GM11168 (cell line): ENCODE results near the gene CREBL2.
"Not testable (repeated sequence)": the region's sequence is repeated elsewhere in the genome, so short reads cannot be mapped to it uniquely, and the experiment has no call there.

Source experiments
- in situ Hi-C: fragments of 300-500 bp; cut with MboI; formaldehyde crosslinking; loops from one replicate; pipeline ENCODE4 v1.12.0; 2022; ENCODE audit warnings: low sequenced_read_pairs; ENCODE audit not compliant: unreplicated experiment

CREBL2 gene, protein sequence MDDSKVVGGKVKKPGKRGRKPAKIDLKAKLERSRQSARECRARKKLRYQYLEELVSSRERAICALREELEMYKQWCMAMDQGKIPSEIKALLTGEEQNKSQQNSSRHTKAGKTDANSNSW

DNA sequence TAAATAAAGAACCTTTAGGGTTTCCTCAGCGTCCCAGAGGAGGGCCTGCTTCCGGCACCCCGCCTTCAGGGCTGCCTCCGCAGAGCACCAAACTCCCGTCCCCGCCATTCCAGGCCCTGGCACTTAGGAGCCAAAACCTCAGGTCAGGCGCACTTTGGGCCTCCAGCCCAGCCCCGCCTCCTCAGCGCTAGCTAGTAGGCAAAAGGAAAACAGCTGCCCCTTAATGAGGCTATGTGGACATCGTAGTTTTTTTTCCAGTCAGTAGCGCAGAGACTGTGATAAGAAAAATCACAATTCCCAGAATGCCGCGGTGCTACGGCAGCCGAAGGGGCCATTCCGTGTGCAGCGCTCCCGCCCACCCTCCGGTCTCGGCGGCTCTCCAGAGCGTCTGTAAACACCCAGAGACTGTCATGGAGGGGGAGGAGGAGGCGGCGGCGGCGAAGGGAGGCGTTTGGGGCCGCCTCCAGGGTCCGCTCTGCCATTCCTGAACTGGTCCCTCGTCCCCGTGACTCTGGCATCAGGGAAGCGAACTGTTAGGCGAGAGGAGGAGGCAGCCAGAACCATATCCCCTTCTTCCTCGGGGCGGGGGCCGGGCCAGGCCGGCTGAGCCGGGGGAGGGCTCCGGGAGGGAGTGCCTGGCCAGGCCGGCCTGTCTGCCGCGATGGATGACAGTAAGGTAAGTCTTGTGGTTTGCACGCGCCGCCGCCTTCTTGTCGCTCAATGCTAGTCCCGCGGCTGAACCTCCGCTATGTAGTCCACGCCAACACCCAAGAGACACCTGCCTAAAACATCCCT lies at the start of gene CREBL2:
CREBL2 (plus strand) TSS at position 365 of the 795 bp plus-strand sequence; CDS start at position 662, 297 bp downstream.
- in situ Hi-C loops, result no loop called here

DNA sequence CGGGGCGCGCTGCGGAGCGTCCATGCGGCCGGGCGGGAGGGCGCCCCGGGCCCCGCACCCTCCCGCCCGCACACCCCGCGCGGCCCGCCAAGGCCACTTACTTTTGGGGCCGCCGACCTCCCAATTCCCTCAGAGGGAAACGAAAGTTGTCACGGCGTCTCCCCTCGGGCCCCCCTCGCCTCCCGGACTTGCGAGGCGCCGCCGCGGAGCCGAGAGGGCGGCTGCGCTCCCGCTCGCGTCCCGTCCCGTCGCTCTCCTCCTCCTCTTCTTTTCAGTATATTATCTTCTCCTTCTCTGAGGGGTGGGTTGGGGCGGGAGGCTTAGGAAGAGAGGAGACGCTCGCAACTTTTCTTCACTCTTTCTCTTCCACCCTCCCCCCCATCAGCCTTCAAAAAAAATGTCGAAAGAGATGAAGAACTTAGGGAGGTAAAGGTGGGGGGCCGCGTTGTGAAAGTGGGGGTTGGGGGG lies 49.6 kb upstream of the CREBL2 start:
- in situ Hi-C loops, result no loop called here

DNA sequence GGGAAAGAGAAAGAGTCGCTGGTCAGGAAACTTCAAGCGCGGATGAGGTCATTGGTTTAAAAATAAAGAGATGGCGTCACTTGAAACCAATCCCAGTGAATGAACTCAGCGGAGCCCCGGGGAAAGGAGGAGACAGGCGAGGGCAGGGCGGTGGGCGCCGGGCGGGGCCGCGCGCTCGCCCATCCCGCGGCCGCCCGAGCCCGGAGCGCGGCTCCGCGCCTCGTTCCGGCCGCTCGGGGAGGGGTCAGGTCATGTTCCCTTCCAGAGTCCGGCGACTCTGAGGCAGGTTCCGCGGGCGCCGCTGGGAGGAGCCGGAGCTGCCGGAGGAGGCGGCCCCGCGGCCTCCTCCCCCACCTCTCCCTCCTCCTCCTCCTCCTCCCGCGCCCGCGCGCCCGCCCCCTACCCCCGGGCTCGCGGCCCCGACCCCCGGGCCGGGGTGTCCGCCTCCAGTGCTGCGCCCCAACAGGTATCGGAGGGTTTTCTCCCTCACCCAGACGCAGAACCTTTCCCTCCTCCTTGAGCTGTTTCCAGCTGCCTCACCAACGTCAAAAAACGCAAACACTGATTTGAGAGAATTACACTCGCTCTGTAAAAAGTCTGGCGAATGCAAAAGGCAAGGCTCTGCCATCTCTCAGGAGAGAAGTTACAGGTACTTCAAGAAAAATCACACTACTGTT lies 49.0 kb upstream of the CREBL2 start, which contains the start of gene DUSP16:
DUSP16 (minus strand) TSS at position 279 of the 677 bp plus-strand sequence. CDS start 41,765 bp downstream, outside the sequence.
- in situ Hi-C loops, result no loop called here

DNA sequence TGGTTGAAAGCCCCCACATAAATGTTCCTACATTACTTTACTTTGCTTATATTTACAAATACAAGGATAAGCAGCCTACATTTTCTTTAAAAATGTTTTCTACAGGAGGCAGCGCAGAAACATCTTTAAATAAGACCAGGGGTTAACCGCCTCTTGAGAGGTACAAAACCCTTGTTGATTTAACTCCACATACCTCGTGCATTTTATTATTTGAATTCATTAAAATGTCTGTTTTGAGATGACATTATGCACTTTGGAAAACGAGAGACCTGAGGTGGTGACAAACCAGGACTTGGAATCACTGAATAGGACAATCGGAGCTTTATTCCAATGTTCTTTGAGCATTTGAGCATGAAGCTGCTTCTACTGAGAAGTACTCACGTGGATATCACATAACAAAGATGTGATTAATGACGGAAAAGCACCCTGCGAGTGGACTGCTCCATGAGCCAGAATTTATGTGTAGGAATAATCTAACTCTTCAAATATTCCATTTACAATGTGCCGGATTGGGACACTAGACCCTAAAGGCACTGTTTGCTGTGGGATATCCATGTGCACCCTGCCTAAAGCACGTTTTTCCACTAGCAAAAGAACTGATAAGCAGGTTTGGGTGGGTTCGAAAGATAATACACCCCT lies 48.3 kb upstream of the CREBL2 start:
- in situ Hi-C loops, result no loop called here

DNA sequence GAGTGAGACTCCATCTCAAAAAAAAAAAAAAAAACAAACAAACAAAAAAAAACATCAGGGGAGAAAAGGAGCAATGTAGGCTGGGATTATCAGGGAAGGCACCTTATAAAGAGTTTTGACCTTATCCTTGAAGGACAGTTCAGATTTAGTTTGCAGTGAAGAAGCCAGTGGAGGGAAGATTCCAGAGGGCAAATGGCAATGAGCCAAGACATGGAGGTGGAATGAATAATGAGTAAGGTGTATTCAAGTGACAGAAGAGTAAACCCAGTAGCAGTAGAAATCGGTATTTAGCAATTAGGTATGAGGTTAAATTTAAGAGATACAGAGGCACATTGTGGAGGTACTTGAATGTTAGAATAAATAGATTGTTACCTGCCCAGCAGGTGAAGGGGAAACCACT lies 46.8 kb upstream of the CREBL2 start:
- in situ Hi-C loops, result no loop called here

DNA sequence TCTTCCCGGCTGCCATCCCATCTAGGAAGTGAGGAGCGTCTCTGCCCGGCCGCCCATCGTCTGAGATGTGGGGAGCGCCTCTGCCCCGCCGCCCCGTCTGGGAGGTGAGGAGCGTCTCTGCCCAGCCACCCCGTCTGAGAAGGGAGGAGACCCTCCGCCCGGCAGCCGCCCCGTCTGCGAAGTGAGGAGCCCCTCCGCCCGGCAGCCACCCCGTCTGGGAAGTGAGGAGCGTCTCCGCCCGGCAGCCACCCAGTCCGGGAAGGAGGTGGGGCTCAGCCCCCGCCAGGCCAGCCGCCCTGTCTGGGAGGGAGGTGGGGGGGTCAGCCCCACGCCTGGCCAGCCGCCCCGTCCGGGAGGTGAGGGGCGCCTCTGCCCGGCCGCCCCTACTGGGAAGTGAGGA lies 45.7 kb upstream of the CREBL2 start:
- in situ Hi-C loops, result not testable (repeated sequence)

DNA sequence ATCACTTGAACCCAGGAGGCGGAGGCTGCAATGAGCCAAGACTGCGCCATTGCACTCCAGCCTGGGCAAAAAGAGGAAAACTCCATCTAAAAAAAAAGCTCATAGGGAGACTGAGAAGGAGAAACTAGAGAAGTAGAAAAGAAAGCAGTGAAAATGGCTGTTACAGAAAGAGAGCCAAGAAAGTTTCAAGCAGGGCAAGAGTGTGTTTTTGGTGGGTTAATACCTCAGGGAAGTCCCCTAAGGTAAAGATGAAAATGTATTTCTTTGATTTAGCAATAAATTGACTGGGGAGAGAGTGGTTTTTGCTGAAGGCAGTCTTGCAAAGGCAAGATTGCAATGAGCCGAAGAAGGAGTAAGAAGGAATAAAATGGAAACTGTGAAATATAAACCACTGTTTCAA lies 39.0 kb upstream of the CREBL2 start:
- in situ Hi-C loops, result no loop called here

DNA sequence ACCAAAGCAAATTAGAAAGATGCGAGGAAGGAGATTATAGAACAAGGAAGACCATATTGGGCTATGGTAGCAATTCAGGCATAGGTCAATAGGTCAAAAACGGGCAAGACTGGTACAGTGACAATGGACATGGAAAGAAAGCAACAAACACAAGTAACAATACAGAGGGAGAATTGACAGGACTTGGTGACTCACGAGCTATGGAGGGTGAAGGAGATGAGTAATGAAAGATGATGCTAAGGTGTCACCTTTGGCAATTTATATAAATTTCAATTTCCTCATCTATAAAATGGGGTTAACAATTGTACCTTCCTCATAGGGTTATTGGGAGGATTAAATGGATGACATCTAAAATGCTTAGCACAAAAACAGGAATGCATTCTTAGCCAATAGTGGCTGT lies 33.9 kb upstream of the CREBL2 start:
- in situ Hi-C loops, result no loop called here

DNA sequence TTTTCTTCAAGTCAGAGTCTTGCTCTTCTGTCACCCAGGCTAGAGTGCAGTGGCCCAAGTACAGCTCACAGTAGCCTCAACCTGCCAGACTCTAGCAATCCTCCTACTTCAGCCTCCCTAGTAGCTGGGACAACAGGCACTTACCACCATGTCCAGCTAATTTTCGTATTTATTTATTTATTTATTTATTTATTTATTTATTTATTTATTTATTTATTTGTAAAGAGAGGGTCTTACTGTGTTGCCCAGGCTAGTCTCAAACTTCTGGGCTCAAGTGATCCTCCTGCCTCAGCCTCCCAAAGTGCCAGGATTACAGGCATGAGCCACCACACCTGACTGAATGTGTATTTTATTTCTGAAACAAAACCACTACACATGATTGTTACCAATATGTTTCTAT lies 31.0 kb upstream of the CREBL2 start:
- in situ Hi-C loops, result not testable (repeated sequence)

DNA sequence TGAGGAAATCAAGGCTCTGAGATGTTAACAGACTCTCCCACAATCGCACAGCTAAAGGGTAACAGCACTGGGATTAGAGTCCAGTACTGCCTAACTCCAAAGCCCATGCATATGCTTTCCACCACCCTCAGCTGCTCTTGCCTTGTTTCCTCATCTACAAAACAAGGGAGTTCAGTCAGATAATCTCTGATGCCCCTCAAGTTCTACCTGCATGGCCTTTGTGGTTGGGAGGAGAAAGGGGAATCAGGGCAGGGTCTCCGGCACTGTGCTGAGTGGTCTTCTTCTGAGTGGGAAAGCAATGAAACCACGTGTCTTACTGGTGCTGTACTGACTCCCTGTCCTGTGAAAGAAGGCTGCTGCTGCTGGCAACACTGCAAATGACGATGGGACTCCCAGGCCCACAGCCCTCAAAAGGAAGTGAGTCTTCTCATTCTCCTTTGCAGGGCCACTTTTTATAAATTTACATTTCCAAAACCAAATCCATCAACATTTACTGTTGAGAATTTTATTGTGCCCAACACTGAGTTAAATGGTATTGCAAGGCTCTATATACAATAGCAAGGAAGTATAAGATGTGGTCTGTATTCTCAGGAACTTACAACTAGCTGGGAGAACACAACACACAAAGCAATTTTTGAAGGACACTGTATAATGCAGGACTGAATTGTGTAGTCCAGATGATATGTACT lies 29.3 kb upstream of the CREBL2 start:
- in situ Hi-C loops, result no loop called here

DNA sequence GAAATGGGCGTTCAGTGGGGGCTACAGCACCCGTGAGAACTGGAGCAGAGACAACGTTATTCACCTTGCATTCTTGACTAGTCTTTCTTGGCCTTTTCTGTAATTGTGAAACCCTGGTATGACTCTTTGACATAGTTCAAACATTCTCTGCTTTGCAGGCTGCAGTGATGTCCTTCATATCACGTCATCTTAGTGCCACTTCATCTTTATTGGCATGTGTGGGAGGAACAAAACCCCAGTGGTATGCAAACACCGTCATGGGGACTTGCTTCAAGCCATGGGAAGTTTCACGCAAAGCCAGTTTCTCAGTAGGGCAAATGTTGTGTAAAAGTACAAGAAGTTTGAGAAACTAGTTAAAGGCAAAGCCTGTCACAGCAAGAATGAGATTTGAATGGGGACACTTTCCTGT lies 28.8 kb upstream of the CREBL2 start:
- in situ Hi-C loops, result no loop called here

DNA sequence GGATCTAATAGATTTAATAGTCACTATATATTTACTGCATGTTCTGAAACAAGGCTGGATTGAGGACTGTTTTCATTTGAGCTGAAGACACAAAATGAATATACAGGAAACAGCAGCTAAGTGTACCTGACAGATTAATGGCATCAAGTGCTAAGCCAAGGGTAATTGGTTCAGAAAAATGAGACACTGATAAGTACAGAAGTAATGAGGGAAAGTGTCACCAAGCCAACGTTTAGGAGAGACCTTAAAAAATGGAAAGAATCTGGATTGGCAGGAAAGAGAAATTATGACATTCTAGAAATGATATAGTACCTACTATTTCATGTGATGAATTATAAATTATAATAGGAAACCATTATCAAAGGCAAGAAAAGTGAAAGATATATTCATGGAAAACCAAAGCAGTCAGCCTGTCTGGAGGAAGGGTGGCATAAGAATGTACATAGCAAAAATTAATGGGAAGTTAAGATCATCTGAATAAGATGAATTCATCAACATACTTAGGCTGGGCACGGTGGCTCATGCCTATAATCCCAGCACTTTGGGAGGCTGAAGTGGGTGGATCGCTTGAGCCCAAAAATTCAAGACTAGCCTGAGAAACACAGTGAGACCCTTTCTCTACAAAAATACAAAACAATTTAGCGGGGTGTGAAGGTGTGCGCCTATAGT lies 28.0 kb upstream of the CREBL2 start:
- in situ Hi-C loops, result no loop called here

DNA sequence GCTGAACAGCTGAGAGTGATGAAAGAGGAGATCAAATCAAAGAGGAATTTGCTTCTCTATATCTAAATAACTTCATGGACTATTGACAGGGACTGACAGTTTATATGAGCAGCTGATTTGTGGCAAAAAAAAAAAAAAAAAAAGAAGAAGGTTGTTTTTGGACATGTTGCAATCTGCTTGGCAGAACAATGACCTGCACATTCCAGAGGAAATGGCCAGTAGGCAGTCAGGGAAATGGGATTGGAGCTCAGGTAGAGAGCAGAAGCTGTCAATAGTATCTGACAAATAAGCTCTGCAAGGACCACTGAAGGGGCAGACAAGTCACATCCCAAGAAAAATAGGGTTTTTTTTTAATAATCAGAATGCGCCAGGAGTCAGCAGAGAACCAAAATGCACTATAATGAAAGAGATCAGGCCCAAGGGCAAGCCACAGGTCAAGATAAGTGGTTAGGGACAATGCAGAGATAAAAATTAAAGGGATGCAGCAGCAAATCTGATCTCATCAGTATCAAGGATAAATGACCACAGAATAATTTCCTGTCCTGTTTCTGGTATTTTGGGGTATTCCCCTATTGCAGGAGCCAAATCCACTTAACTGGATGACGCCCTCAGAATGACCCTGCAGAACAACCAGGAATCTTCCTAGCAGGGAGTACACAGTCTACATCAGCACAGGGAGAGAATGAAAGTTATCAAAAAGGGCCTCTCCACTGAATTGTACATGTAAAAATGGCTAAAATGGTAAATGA lies 26.4 kb upstream of the CREBL2 start:
- in situ Hi-C loops, result no loop called here

DNA sequence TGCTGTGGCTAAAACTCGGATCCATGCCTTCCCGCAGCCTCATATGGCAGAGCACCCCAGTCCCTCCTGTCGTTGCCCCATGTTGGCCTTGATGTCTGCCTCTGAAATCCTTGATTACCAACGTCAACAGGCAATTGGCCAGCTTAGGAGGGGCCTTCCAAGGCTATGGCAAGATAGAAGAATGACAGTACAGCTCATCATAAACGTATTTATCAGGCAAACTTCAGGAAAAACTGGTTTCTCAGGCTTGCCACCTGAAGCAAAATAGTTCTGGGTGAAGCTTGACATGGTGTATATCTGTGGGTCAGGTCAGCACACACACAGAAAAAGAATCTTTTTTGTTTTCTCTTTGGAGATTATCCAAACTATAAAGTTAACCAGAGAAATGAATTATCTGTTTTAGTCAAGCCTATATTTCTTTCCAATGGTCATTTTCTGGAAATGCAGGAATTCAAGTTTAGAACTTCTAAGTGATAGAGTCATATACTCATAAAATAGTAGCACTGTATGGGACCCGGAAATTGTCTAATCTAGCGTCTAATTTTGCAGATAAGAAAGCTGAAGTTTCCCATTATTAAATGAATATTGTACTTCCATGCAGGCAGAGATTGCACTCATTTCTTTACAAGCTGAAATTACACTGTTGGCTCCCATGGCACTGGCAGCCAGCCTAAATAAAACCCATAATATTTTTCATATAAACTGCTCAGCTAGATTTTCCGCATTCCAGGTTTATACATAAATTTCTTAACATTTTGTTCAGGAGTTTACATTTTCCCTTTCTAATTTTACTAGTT lies 24.6 kb upstream of the CREBL2 start:
- in situ Hi-C loops, result no loop called here

DNA sequence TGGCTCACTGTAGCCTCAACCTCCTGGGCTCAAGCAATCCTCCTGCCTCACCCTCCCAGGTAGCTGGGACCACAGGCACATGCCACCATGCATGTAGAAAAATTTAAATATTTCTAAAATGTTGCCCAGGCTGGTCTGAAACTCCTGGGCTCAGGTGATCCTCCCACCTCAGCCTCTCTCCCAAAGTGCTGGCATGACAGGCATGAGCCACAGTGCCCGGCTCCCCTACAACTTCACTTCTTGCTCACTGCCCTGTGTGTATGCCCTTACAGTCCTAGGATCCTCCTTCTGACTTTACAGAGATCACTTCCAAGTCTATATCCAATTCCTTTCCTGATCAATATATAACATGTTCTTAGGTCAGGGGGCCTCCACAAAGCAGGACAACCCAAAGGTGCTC lies 23.8 kb upstream of the CREBL2 start:
- in situ Hi-C loops, result no loop called here

DNA sequence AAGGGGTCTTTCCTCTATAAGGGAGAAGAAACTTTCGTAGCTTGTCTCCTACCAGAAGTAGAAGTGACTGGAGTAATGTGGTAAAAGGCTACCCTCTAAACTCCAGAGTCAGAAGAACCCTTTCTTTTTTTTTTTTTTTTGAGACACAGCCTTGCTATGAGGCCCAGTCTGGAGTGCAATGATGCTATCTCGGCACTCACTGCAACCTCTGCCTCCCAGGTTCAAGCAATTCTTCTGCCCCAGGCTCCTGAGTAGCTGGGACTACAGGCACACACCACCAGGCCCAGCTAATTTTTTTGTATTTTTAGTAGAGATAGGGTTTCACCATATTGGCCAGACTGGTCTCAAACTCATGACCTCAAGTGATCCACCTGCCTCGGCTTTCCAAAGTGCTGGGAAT lies 23.2 kb upstream of the CREBL2 start:
- in situ Hi-C loops, result not testable (repeated sequence)

DNA sequence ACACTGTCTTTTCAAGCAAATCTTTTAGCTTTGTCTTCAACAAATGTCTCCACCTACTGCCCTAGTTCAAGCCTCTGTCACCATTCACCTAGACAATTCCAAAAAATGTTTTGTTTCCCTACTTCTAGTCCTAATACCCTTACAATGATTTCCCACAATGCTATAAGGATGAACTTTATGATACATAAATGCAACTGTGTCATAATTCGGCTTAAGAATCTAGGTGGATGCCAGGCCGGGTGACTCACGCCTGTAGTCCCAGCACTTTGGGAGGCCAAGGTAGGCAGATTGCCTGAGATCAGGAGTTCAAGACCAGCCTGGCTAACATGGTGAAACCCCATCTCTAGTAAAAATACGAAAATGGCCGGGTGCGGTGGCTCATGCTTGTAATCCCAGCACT lies 20.7 kb upstream of the CREBL2 start:
- in situ Hi-C loops, result no loop called here

DNA sequence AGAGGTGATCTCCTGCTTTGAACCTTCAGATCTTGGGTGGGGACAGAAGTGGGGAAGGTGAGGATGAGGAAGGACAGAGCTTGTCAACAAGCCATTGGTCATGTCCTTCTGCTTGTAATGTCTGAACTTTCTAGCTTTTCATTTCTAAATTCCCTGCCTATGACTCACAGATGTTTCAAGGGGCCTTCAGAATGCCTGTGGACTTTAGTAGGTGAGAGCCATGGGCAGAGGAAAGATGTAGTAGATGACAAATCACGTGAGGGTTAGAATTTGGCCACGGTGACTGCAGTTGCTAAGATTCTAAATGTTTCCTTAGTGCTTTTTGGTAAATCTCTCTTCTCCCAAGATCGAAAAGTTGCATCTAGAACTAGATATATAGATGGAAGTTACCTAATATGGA lies 18.7 kb upstream of the CREBL2 start:
- in situ Hi-C loops, result no loop called here
